Activated effector memory CD4-positive, alpha-beta T cell treated with Interleukin-2 at 50 U/mL for 16 hours (primary cell): ENCODE measurements around the gene SMC4.
"Not testable (repeated sequence)": the region's sequence is repeated elsewhere in the genome, so short reads cannot be mapped to it uniquely, and the experiment has no call there.

ENCODE experiments used
- DNase-seq: peaks from one replicate; pipeline ENCODE4 v3.0.0-alpha.2; 2020

Gene SMC4

GRCh38 chr3:160447544-160447943, 48.1 kb downstream of the SMC4 start:
- no peak for DNase-seq

GRCh38 chr3:160448845-160449635, 49.6 kb downstream of the SMC4 start:
- no peak for DNase-seq

- peak; percentile 96 for DNase-seq
Measured at GRCh38 chr3:160449636-160450598, 50.5 kb downstream of the SMC4 start, which contains the start of gene TRIM59. Gene TRIM59 (minus strand): TSS chr3:160449786. CDS start chr3:160439183, 10,603 bp downstream.

DNA sequence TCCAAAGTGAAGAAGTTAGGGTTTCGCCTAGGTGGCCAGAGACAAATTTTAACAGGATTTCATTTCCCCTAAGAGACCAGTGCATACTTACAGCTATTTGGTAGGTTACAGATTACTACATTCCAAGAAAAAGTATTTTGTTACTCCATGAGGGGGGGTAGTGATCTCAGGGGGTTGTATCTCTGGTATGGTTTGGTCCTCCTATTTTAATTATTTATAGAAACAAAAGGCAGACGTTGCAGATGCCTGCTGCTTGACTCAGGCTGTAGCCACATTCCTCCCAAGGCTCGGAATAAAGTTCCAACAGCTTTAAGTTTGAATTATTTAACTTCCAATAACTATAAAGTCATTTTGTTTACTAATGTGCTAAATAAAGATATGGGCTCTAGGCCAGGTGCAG, 51.4 kb downstream of the SMC4 start:
- no peak for DNase-seq

DNA sequence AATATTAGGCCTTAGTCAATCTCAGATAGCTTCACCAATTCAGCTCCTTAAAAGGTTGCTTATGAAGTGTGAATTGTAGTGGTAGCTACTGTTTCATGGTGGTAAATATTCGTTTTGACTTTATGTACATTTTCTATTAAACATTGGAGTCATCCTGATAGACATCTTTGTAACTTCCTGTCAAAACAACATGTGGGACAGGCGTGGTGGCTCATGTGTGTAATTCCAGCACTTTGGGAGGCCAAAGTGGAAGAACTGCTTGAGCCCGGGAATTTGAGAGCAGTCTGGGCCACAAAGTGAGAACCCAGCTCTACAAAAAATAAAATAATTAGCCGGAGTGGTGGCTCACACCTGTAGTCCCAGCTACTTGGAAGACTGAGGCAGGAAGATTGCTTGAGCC, 52.2 kb downstream of the SMC4 start:
- no peak for DNase-seq

DNA sequence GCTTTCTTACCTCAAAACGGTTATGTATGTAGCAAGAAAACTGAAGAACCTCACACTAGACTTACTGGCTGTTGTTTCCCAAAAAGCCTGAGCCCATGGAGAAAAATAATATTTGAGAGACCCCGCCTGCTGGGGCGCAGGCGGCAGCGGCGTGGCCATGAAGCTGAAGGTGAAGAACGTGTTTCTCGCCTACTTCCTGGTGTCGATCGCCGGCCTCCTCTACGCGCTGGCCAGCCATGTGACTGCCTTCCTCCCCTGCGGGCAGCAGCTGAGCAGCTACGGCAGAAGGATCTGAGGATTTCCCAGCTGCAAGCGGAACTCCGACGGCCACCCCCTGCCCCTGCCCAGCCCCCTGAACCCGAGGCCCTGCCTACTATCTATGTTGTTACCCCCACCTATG, 52.8 kb downstream of the SMC4 start:
- not testable (repeated sequence) for DNase-seq

- DNase-seq, result no peak
Measured at GRCh38 chr3:160454995-160455394, 55.5 kb downstream of the SMC4 start.

GRCh38 chr3:160455846-160456245, 56.4 kb downstream of the SMC4 start:
- DNase-seq, result no peak

GRCh38 chr3:160458151-160458550, 58.7 kb downstream of the SMC4 start:
- DNase-seq, result no peak

DNA sequence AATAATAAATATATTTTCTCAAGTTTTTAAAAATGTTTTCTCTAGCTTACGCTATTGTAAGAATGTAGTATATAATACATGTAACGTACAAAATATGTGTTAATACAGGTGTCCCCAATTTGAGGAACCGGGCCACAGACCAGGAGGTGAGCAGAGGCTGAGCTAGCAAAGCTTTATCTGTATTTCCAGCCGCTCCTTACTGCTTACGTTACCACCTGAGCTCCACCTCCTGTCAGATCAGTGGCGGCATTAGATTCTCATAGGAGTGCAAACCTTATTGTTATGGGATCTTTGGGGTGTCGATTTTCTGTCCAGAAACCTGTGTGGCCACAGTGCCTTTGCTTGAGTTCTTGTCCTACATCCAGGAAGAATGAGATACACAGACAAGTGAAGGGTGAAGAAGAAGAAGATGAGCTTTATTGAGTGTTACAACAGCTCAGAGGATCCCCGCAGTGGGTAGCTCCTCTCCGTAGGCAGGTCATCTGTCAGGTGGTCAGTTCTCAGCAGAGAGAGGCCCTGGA, 60.1 kb downstream of the SMC4 start:
- DNase-seq, result no peak

GRCh38 chr3:160460033-160460432, 60.6 kb downstream of the SMC4 start:
- no peak for DNase-seq

DNA sequence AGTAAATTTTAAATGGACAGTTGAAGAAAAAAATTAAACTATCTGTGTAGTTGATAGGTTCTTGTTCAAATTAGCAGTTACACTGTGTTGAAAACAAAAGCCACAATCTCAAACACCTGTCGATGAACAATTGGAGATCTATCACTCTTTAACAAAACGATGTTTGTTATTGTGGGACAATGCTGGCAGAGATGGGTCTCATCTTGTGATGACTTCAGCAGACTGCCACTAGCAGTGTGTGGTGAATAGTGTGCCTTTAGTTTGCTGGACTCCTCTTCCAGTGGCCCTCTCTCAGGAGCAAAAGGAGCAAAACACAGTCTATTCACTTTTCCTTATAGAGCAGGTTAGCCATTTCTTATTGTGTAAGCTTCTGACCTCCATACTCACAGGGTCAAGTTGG, 64.9 kb downstream of the SMC4 start:
- DNase-seq, result no peak

DNA sequence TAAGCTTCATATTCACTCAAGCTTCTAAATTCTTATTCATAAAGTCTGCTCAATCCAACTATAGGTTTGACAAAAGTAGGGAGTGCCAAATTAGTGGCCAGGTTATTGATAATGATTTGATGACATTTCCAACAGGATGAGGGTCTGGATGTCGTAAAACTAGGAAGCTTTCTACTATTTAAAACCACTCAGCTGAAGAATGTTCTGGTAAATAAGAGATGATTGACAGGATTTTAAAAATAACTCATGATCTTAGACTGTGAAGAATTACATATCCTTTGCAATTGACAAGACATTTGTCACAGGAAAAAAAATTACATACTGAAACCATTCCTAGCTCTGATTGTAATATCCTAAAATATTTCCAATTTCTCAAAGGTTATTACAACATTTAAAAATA, 65.5 kb downstream of the SMC4 start:
- no peak for DNase-seq

- no peak for DNase-seq
Measured at GRCh38 chr3:160470181-160470580, 70.7 kb downstream of the SMC4 start.

- no peak for DNase-seq
Measured at GRCh38 chr3:160471892-160472291, 72.4 kb downstream of the SMC4 start.

DNA sequence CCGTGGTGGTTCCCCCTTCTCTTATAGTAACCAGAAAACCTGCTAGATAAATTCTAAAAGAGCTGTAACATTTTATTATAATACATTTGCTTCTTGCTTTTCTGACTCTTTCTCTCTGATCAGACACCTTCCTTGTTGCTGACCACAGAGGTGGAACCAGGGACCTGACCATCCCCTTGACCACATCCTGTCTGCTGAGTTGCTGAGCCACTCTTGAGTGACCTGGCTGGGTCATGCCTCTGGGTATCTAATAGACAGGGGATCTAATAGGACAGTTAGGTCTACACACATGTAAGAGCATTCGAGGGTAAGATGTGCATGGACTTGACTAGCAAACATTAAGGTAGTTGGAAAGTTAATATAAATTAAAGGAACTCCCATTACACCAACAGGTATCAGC, 72.9 kb downstream of the SMC4 start:
- no peak for DNase-seq

GRCh38 chr3:160473221-160473620, 73.8 kb downstream of the SMC4 start:
- DNase-seq, result no peak

DNA sequence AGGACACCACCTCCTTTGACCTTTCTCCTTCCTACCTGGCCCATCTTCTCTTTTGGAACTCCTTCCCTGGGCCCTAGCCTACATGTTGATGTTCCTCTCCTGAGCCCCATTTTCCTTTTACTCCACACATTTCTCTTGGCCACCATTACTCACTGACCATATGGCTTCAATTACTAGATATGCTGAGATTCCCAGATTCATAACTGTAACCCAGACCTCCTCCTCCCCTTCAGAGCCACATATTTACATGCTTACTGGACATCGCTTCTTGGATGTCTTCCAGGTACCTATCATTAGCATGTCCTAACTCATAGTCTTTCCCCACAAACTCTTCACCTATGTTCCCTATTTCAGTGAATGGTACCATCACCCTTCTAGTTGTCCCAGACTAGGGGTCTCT, 74.5 kb downstream of the SMC4 start:
- DNase-seq, result no peak

- no peak for DNase-seq
Measured at GRCh38 chr3:160474416-160474838, 75.0 kb downstream of the SMC4 start.

- no peak for DNase-seq
Measured at GRCh38 chr3:160475153-160475552, 75.7 kb downstream of the SMC4 start.

- no peak for DNase-seq
Measured at GRCh38 chr3:160475884-160476283, 76.4 kb downstream of the SMC4 start.

- no peak for DNase-seq
Measured at GRCh38 chr3:160477750-160478149, 78.3 kb downstream of the SMC4 start.

DNA sequence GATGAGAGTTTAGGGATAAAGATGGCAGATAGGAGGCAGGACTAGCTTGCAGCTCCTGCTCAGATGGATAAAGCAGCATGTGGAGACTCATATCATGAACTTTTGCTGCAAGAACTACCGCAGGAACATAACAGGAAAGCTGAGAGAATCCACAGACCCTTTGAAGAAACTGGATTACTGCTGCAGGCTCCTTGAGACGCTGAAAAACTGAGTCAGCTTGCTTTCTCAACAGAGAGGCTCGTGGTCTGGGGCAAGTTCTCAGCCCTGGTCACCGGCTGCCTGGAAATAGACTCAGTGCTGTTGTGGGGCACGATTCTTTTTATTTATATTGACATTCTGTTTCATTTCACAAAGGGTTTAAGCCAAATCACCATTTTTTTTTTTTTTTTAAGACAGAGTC, 78.9 kb downstream of the SMC4 start:
- DNase-seq, result no peak

GRCh38 chr3:160479376-160479775, 79.9 kb downstream of the SMC4 start:
- no peak for DNase-seq
